T-helper 2 cell treated with Interferon-gamma antibody and Interleukin-4, amounts not matched to agents 100 ng/mL and 5 ng/mL, for 36 hours (primary cell): ENCODE measurements around the gene PGPEP1. TPM values are rescaled to one million over a fixed set of nuclear protein-coding genes. Genes with fewer than 3 reads are reported as not detected.

ENCODE experiments used
- intact Hi-C: fragments of 100-400 bp; cut with micrococcal nuclease; formaldehyde crosslinking; loops from one replicate; pipeline ENCODE4 v1.15.1; 2023
- total RNA-seq: library from RNA; stranded (reverse); gene quantifications from 2 replicates; pipeline ENCODE4 v1.2.3, GENCODE V29; 2022

PGPEP1 gene
- 26.4 and 30.2 TPM in 2 replicates for total RNA-seq

GRCh38 chr19:18340190-18340989, at the start of gene PGPEP1:
TSS of gene PGPEP1 (plus strand) at chr19:18340598. CDS start at chr19:18340682, 84 bp downstream.
- intact Hi-C loops = loop anchor here (5.0 kb wide), 1 partner anchor 72 kb away; no protein-coding TSS in a partner anchor

DNA sequence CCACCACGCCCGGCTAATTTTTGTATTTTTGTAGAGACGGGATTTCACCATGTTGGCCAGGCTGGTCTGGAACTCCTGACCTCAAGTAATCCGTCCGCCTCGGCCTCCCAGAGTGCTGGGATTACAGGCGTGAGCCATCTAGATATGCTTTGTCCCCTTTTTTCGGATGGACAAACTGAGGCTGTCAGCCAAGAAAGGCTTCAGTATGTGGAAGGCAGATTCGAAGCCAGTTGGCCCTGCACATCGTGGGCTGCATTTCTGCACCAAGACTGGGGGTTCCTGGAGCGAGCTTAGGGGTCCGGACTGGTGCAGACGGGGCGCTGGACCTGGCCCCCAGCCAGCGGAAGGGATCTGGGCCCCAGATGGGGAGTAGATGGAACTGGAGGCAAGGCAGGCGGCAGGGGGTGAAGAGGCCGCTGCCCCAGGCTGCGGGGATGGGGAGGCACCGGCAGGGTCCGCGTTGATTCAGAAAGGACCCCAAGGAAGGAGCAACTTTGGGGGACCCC, 49.3 kb upstream of the PGPEP1 start:
- intact Hi-C loops = loop anchor here (1.0 kb wide), 1 partner anchor 32 kb away; the partner anchor contains the start of gene LSM4

- intact Hi-C loops = loop anchor here (1.0 to 2.0 kb wide), 2 partner anchors 13 to 31 kb away; partner anchors contain the start of gene LSM4
Measured at GRCh38 chr19:18291590-18292461, 48.6 kb upstream of the PGPEP1 start.

DNA sequence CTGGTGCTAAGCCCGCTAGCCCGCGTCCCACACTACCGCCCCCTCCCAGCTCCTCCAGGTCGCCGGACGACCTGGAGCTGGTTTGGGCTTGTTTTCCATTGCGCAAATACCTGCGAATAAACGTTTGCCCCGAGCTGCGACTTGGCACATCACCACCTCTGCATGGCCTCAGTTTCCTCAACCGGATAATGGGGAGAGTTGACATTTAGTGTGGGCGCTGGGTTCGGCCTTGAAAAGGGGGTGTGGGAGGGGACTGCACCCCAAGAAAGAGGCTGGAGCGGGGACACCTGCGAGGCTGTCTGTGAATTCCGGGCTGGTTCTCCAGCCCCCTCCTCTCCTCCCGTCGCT, 48.0 kb upstream of the PGPEP1 start:
- intact Hi-C loops = loop anchor here (2.0 kb wide), 1 partner anchor 14 kb away; no protein-coding TSS in a partner anchor

DNA sequence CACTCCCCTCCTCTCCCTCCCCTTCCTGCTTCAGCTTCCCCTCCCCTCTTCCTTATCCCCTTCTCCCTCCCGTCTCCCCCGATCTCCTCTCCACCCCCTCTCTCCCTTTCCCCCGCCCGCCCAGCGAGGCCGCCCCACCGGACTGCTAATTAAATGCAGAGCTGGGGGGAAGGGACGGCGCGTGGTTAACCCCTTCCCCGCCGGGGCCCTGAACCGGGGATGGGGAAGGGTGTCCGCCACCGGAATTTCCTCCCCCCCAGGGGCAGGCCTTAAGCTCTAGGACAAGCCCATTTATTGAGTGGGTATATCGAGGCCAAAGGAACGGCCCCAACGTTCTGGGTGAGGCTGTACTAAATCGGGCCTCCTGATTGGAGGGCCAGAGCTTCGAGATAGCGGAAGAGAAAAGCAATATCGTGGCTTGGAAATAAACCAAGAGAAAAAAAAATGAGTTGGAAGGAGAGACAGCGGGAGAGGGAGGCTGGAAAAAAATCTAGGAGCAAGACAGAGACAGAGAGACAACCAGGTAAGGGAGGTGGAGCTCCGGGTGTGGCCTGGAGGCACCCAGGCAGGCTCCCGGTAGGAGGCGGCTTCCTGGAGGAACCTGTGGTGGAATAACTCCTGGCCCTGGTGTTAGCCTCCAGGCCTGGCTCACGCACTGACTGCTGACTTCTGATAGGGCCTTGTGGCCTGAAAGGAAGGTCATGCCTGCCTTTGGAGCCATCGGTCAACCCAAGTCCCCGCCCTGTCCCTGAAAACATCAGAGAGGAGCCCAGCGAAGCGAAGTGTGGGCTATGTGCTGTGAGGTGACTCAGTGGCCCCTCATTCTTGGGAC, 47.4 kb upstream of the PGPEP1 start:
- intact Hi-C loops = loop anchor here (2.0 kb wide), 1 partner anchor 14 kb away; no protein-coding TSS in a partner anchor

- intact Hi-C loops = loop anchor here (1.0 to 2.0 kb wide), 2 partner anchors 10 to 15 kb away; no protein-coding TSS in a partner anchor
Measured at GRCh38 chr19:18293642-18294466, 46.5 kb upstream of the PGPEP1 start.

GRCh38 chr19:18294467-18294864, 45.9 kb upstream of the PGPEP1 start:
- intact Hi-C loops = loop anchor here (1.0 kb wide), 1 partner anchor 10 kb away; no protein-coding TSS in a partner anchor

DNA sequence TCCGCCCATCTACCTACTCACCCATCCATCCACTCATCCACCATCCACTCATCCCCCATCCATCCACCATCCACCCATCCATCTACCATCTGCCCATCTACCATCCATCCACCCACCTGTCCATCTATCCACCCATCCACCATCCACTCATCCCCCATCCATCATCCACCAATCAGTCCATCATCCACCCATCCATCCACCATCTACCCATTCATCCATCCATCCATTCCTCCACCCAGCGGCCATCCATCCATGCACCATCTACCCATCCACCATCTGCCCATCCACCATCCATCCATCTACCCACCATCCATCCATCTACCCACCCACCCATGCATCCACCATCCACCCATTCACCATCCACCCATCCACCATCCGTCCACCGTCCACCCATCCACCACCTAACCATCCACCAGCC, 45.4 kb upstream of the PGPEP1 start:
- intact Hi-C loops = no loop called here

- intact Hi-C loops = no loop called here
Measured at GRCh38 chr19:18297308-18297707, 43.1 kb upstream of the PGPEP1 start.

GRCh38 chr19:18298601-18299000, 41.8 kb upstream of the PGPEP1 start:
- intact Hi-C loops = no loop called here

DNA sequence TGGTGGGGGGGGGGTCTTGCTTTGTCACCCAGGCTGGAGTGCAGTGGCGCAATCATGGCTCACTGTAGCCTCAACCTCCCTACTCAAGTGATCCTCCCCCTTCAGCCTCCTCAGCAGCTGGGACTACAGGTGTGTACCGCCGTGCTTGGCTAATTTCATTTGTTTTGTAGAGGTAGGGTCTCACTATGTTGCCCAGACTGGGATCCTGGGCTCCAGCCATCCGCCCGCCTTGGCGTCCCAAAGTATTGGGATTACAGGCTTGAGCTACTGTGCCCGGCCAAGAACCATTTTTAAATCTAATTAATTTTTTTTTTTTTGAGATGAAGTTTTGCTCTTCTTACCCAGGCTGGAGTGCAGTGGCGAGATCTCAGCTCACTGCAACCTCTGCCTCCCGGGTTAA, 40.7 kb upstream of the PGPEP1 start:
- intact Hi-C loops = no loop called here

GRCh38 chr19:18300930-18301717, 39.3 kb upstream of the PGPEP1 start:
- intact Hi-C loops = no loop called here

DNA sequence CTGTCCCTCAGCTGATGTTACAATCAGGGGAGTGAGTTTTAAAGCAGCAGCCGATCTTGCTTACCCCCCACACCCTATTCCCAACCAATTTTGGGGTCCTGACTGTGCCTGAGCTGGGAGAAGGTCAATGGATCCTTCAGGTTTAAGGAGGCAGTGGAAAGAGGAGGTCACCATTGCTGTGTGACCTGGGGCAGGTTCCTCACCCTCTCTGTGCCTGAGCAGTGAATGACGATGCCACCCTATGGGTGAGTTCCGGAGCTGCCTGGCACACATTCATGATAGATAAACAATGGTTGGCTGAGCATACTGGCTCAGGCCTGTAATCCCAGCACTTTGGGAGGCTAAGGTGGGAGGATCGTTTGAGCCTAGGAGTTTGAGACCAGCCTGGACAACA, 38.7 kb upstream of the PGPEP1 start:
- intact Hi-C loops = no loop called here

GRCh38 chr19:18304208-18304457, 36.3 kb upstream of the PGPEP1 start:
- intact Hi-C loops = loop anchor here (1.0 kb wide), 4 partner anchors 10 to 25 kb away; partner anchors contain the start of gene LSM4

DNA sequence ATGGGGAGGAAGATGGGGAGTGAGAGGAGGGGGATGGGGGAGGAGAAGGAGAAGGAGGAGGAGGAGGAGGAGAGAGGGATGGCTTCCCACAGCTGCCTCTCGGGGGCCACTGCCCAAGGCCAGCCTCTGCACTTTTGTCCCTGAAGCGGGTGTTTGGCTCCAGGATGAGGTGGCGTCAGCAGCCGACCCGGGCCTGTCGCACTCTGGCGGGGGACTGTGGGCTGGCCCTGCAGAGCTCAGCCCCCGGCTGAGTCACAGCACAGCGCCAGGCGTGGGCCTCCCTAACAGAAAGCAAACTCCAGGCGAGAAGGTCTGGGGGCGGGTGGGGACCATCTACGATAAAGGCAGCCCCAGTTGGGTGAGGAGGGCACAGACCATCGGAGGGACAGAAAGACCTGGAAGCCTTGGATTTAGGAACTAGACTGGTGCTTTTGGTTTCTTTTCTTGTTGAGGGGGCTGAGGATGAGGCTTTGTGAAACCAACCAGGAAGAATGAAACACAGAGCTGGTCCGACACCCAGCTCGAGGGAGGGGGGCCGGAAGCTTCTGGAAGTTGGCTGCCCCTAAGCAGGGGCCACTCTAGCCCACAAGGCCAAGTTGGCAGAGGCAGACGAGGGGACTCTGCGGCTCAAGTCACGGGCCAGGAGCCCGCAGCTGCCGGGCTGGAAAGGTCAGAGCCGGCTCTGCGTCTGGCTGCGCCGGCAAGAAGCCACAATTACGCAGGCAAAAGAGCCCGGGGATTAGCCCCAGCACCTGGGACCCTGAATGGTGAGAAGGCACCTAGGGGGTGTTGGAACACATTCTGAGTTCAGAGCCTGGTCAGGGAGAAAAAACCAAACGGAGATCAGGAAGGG, 35.7 kb upstream of the PGPEP1 start:
- intact Hi-C loops = loop anchor here (1.0 kb wide), 4 partner anchors 10 to 25 kb away; partner anchors contain the start of gene LSM4

DNA sequence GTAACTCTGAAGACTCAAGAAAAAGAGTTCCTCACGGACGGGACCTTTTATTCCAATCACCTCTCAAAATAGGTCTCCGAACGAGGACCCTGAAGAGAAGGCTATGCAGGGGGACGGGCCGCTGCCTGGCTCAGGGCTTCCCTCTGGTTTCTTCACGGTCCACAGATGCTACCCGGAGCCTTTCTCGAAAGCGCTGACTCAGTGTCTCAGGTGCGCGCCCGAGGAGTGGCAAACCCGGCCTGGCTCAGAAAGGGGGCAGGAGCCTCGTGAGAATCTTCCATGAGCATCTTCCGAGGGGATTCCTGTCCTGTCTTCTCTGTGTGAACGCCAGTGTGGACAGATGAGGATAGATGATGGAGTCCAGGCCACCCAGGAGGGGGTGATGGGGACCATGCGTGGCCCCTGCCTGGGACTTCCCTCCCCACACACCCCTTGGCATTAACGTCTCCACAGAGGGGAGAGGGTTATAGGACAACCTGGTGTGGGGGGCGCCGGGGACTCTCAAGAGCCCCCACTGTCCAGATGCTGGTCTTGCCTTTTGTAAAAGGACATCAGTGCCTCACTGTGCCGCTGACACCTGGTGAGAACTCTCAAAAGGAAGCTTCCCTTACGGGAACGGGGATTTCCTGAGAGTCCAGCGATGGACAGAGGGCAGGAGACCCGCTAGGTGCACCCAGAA, 34.0 kb upstream of the PGPEP1 start:
- intact Hi-C loops = no loop called here

- intact Hi-C loops = no loop called here
Measured at GRCh38 chr19:18306888-18307260, 33.5 kb upstream of the PGPEP1 start.

DNA sequence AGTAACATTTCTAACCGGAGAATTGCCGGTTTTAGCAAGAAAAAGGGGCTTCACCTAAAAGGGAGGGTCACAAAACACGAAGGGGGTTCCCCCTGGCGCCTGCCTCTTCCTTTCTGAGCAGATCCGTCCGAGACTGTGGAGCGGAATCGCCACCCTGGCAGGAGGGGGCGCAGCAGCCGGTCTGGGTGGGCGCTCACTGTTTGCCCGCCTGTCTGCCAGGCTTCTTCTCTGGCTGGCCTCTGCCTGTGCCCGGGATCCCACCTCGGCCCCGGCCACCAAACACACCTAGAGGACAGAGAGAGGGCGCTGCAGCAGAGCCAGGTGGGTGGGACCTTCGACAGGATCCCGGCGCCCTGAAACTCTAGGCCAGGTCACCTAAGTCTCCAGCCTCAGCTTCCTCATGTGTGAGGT, 33.1 kb upstream of the PGPEP1 start:
- intact Hi-C loops = no loop called here
